Vagina (tissue), 2 donors: ENCODE results near the gene TBXAS1.

Experiments used
- POLR2A ChIP-seq, 2 donors: fragments of 450-650 bp; IDR thresholded peaks; one replicate each; pipeline ENCODE4 v1.6.1; 2017; ENCODE audit warnings: antibody characterized with exemption in 2 of 2, mild to moderate bottlenecking in 2 of 2, moderate library complexity in 2 of 2
- TF ChIP-seq, protein P1 (sequence below), 3 experiments: fragments of 450-650 bp in 2 of 3; fragments of 200-600 bp in 1 of 3; sonication (generic) in 1 of 3; IDR thresholded peaks; one replicate each; pipeline ENCODE4 v1.5.1; 2017 to 2019; ENCODE audit warnings: antibody characterized with exemption in 3 of 3, mild to moderate bottlenecking in 2 of 3, moderate library complexity in 2 of 3

- TF ChIP-seq, protein P1, sequence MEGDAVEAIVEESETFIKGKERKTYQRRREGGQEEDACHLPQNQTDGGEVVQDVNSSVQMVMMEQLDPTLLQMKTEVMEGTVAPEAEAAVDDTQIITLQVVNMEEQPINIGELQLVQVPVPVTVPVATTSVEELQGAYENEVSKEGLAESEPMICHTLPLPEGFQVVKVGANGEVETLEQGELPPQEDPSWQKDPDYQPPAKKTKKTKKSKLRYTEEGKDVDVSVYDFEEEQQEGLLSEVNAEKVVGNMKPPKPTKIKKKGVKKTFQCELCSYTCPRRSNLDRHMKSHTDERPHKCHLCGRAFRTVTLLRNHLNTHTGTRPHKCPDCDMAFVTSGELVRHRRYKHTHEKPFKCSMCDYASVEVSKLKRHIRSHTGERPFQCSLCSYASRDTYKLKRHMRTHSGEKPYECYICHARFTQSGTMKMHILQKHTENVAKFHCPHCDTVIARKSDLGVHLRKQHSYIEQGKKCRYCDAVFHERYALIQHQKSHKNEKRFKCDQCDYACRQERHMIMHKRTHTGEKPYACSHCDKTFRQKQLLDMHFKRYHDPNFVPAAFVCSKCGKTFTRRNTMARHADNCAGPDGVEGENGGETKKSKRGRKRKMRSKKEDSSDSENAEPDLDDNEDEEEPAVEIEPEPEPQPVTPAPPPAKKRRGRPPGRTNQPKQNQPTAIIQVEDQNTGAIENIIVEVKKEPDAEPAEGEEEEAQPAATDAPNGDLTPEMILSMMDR (IDR thresholded peaks at IDR 0.05) = no peak
- TF ChIP-seq POLR2A (IDR thresholded peaks at IDR 0.05) = no peak
Observed at GRCh38 chr7:139932531-139932930, 103.5 kb downstream of the TBXAS1 start.
